ENCODE results near the gene P3H3.
A peak's percentile ranks its signal among the peaks of the same experiment; 100 is the strongest.

Gene P3H3

GRCh38 chr12:6827982-6828780 lies at the start of gene P3H3:
P3H3 (plus strand) TSS chr12:6828407; CDS start chr12:6828441, 34 bp downstream.
- no peak for DNase-seq (ENCODE audit: low read depth in 2 of 2, low spot score in 1 of 2)

- DNase-seq (ENCODE audit: low read depth in 2 of 2, low spot score in 1 of 2) = peak; percentile 71 to 75
These were observed 49.3 kb upstream of the P3H3 start for GRCh38 chr12:6778574-6779550.

GRCh38 chr12:6779708-6780432 lies 48.3 kb upstream of the P3H3 start:
- no peak for DNase-seq (ENCODE audit: low read depth in 2 of 2, low spot score in 1 of 2)

GRCh38 chr12:6780573-6780972 lies 47.6 kb upstream of the P3H3 start:
- no peak for DNase-seq (ENCODE audit: low read depth in 2 of 2, low spot score in 1 of 2)

GRCh38 chr12:6782119-6782518 lies 46.1 kb upstream of the P3H3 start:
- DNase-seq (ENCODE audit: low read depth in 2 of 2, low spot score in 1 of 2) = no peak

GRCh38 chr12:6782850-6783566 lies 45.2 kb upstream of the P3H3 start:
- no peak for DNase-seq (ENCODE audit: low read depth in 2 of 2, low spot score in 1 of 2)

GRCh38 chr12:6783828-6784227 lies 44.4 kb upstream of the P3H3 start:
- no peak for DNase-seq (ENCODE audit: low read depth in 2 of 2, low spot score in 1 of 2)

- DNase-seq (ENCODE audit: low read depth in 2 of 2, low spot score in 1 of 2) = no peak
These were observed 43.9 kb upstream of the P3H3 start for GRCh38 chr12:6784296-6784695.

GRCh38 chr12:6784761-6785160 lies 43.4 kb upstream of the P3H3 start:
- no peak for DNase-seq (ENCODE audit: low read depth in 2 of 2, low spot score in 1 of 2)

GRCh38 chr12:6786416-6787094 lies 41.7 kb upstream of the P3H3 start:
- no peak for DNase-seq (ENCODE audit: low read depth in 2 of 2, low spot score in 1 of 2)

GRCh38 chr12:6787309-6787708 lies 40.9 kb upstream of the P3H3 start:
- no peak for DNase-seq (ENCODE audit: low read depth in 2 of 2, low spot score in 1 of 2)

GRCh38 chr12:6788972-6789924 lies 39.0 kb upstream of the P3H3 start, which contains the start of gene CD4:
CD4 (plus strand) TSS chr12:6789528; CDS start chr12:6800139, 10,611 bp downstream.
- no peak for DNase-seq (ENCODE audit: low read depth in 2 of 2, low spot score in 1 of 2)

- DNase-seq (ENCODE audit: low read depth in 2 of 2, low spot score in 1 of 2) = no peak
These were observed 37.6 kb upstream of the P3H3 start for GRCh38 chr12:6790496-6791150.

- no peak for DNase-seq (ENCODE audit: low read depth in 2 of 2, low spot score in 1 of 2)
These were observed 36.2 kb upstream of the P3H3 start for GRCh38 chr12:6791931-6792520.

- DNase-seq (ENCODE audit: low read depth in 2 of 2, low spot score in 1 of 2) = no peak
These were observed 35.5 kb upstream of the P3H3 start for GRCh38 chr12:6792522-6793201.

- no peak for DNase-seq (ENCODE audit: low read depth in 2 of 2, low spot score in 1 of 2)
These were observed 33.1 kb upstream of the P3H3 start for GRCh38 chr12:6795088-6795487.

GRCh38 chr12:6796576-6796975 lies 31.6 kb upstream of the P3H3 start:
- no peak for DNase-seq (ENCODE audit: low read depth in 2 of 2, low spot score in 1 of 2)

Data from stimulated activated CD8-positive, alpha-beta memory T cell treated with anti-CD3 and anti-CD28 coated beads, Interleukin-4, amount 100 ng/mL, for 4 hours (primary cell).